A549 (cell line): ENCODE data around the gene IQGAP2. TPM values are rescaled to one million over a fixed set of nuclear protein-coding genes. Genes with fewer than 3 reads are reported as not detected.
A peak's percentile ranks its signal among the peaks of the same experiment; 100 is the strongest.

Experiments
- ATAC-seq, 2 experiments: fragments of 200-7000 bp in 1 of 2; fragments of >200 bp in 1 of 2; cut with Nextera tagmentation in 1 of 2; cut with Tn5 transposase in 1 of 2; 3 replicates each; pipeline versions ENCODE4 v1.8.0 to v1.9.1; 2018 to 2020; ENCODE audit warnings: mild to moderate bottlenecking in 1 of 2, moderate library complexity in 1 of 2
- CTCF ChIA-PET: fragments of 300-600 bp; sonication (Branson Sonifier 250); formaldehyde crosslinking; extraction: SDS; loops from one replicate; lab custom pipeline; 2021; ENCODE audit warnings: antibody characterized with exemption, inconsistent platforms; lab: Yijun Ruan, JAX
- POLR2A ChIA-PET: fragments of 350-600 bp; formaldehyde crosslinking; extraction: SDS; loops from one replicate; lab custom pipeline; 2021; ENCODE audit warnings: antibody characterized with exemption, inconsistent platforms; lab: Yijun Ruan, JAX
- DNase-seq, 2 experiments: peaks; one replicate each; pipeline versions ENCODE4 v3.0.0 to v3.0.0-alpha.2; 2011 to 2016; ENCODE audit warnings: low read depth in 1 of 2, low spot score in 1 of 2
- FAIRE-seq: peaks from 2 replicates; lab custom pipeline; 2011; peaks lifted over from hg19 to GRCh38; lab: Jason Lieb, UNC
- H3K27ac ChIP-seq, 2 experiments: fragments of >200 bp; sonication (Bioruptor Twin); formaldehyde crosslinking; 3 replicates each; pipeline ENCODE4 v1.5.1; 2016 to 2017
- H3K4me1 ChIP-seq: fragments of >200 bp; sonication (Bioruptor Twin); formaldehyde crosslinking; 3 replicates; pipeline ENCODE4 v1.6.1; 2016
- H3K4me2 ChIP-seq: fragments of >200 bp; sonication (Bioruptor Twin); formaldehyde crosslinking; 3 replicates; pipeline ENCODE4 v1.6.1; 2016
- H3K4me3 ChIP-seq: fragments of >200 bp; sonication (Bioruptor Twin); formaldehyde crosslinking; 3 replicates; pipeline ENCODE4 v1.5.1; 2016
- H3K9me3 ChIP-seq: fragments of >200 bp; sonication (Bioruptor Twin); formaldehyde crosslinking; 3 replicates; pipeline ENCODE4 v1.6.1; 2016
- ATOH8 ChIP-seq: fragments of 250-450 bp; sonication (Bioruptor Pico); IDR thresholded peaks from 2 replicates; pipeline ENCODE4 v1.5.0; 2020; ENCODE audit warnings: low read depth, mild to moderate bottlenecking, moderate library complexity
- CBX8 ChIP-seq: fragments of 200-600 bp; sonication (generic); IDR thresholded peaks from 2 replicates; pipeline ENCODE4 v1.6.1; 2016
- CHD2 ChIP-seq: fragments of 150-350 bp; IDR thresholded peaks from 2 replicates; pipeline ENCODE4 v1.6.1; 2014; ENCODE audit warnings: low read length; ENCODE audit not compliant: partially characterized antibody
- EHMT2 ChIP-seq: fragments of 200-600 bp; sonication (generic); IDR thresholded peaks from 2 replicates; pipeline ENCODE4 v1.6.1; 2016; ENCODE audit warnings: antibody characterized with exemption, low read depth, mild to moderate bottlenecking, moderate library complexity
- ESRRA ChIP-seq: fragments of 150-350 bp; IDR thresholded peaks from 2 replicates; pipeline ENCODE4 v1.6.1; 2014; ENCODE audit warnings: mild to moderate bottlenecking, low read length, borderline replicate concordance
- FOSL2 ChIP-seq, 2 experiments: fragments of 450-650 bp in 1 of 2; fragments of >200 bp in 1 of 2; sonication (Bioruptor Twin) in 1 of 2; formaldehyde crosslinking; IDR thresholded peaks; 2 replicates each; pipeline versions ENCODE4 v1.5.0 to v1.6.1; 2016 to 2020; ENCODE audit warnings: mild to moderate bottlenecking in 1 of 2, moderate library complexity in 1 of 2
- HEYL ChIP-seq: fragments of 250-450 bp; sonication (Bioruptor Pico); IDR thresholded peaks from 2 replicates; pipeline ENCODE4 v1.8.0; 2021; ENCODE audit warnings: mild to moderate bottlenecking, moderate library complexity
- HOXB5 ChIP-seq: fragments of 250-450 bp; sonication (Bioruptor Pico); IDR thresholded peaks from 2 replicates; pipeline ENCODE4 v1.5.0; 2020; ENCODE audit warnings: mild to moderate bottlenecking, moderate library complexity
- JUN ChIP-seq, 2 experiments: fragments of >200 bp; sonication (Bioruptor Twin); formaldehyde crosslinking; IDR thresholded peaks; 2 replicates in 1 of 2; 3 replicates in 1 of 2; pipeline ENCODE4 v1.6.1; 2016 to 2017
- PHF8 ChIP-seq: fragments of 200-600 bp; sonication (generic); IDR thresholded peaks from 2 replicates; pipeline ENCODE4 v1.6.1; 2016; ENCODE audit warnings: low read depth, mild to moderate bottlenecking, antibody characterized with exemption, moderate library complexity, borderline replicate concordance
- POLR2A ChIP-seq: IDR thresholded peaks from 2 replicates; pipeline ENCODE4 v1.6.1; 2012; ENCODE audit warnings: mild to moderate bottlenecking, low read length
- RAD21 ChIP-seq, 2 experiments: fragments of >200 bp in 1 of 2; sonication (Bioruptor Twin) in 1 of 2; formaldehyde crosslinking in 1 of 2; IDR thresholded peaks in 1 of 2; conservative IDR thresholded peaks in 1 of 2; 2 replicates in 1 of 2; 3 replicates in 1 of 2; pipeline ENCODE4 v1.6.1; 2012 to 2018; ENCODE audit warnings: inconsistent platforms in 1 of 2
- RFX5 ChIP-seq: fragments of 450-650 bp; IDR thresholded peaks from 2 replicates; pipeline ENCODE4 v1.7.1; 2014; ENCODE audit warnings: antibody characterized with exemption, mild to moderate bottlenecking, moderate library complexity
- SMC3 ChIP-seq: fragments of >200 bp; sonication (Bioruptor Twin); formaldehyde crosslinking; IDR thresholded peaks from 3 replicates; pipeline ENCODE4 v1.6.1; 2018; ENCODE audit warnings: inconsistent platforms
- SREBF2 ChIP-seq: fragments of 450-650 bp; IDR thresholded peaks from 2 replicates; pipeline ENCODE4 v1.6.1; 2014; ENCODE audit warnings: mild to moderate bottlenecking, moderate library complexity
- TFCP2L1 ChIP-seq: fragments of 250-450 bp; sonication (Bioruptor Pico); IDR thresholded peaks from 2 replicates; pipeline ENCODE4 v1.5.0; 2021; ENCODE audit warnings: mild to moderate bottlenecking
- ZC3H11A ChIP-seq: fragments of 450-650 bp; IDR thresholded peaks from 2 replicates; pipeline ENCODE4 v1.6.1; 2014; ENCODE audit warnings: antibody characterized with exemption, mild to moderate bottlenecking
- ZNF302 ChIP-seq: fragments of 250-450 bp; sonication (Bioruptor Pico); IDR thresholded peaks from 2 replicates; pipeline ENCODE4 v1.9.0; 2021; ENCODE audit warnings: inconsistent platforms, mild to moderate bottlenecking, moderate library complexity
- WGBS: methylation state at CpG from one replicate; pipeline ENCODE4 v1.1.6; 2017; ENCODE audit errors: missing lambda C conversion rate; 5-methylcytosine and 5-hydroxymethylcytosine counted together
- polyA plus RNA-seq, 4 experiments: library from polyadenylated mRNA; depleted of rRNA in 3 of 4; stranded (reverse); fragments of >200 nt; fragmentation: RNase III in 1 of 4; extraction: RNeasy Plus Mini Kit Qiagen cat#74134 plus additional on column Dnase treatment in 1 of 4; gene quantifications; 2 replicates in 3 of 4; 3 replicates in 1 of 4; pipeline ENCODE4 v1.2.3, GENCODE V29; 2011 to 2017
- TF ChIP-seq, protein P1 (sequence below): IDR thresholded peaks from 2 replicates; pipeline ENCODE4 v1.6.1; 2012; ENCODE audit warnings: low read depth, borderline replicate concordance
- TF ChIP-seq, protein P2 (sequence below): IDR thresholded peaks from 2 replicates; pipeline ENCODE4 v1.6.1; 2012
- TF ChIP-seq, protein P3 (sequence below): fragments of 250-450 bp; sonication (Bioruptor Pico); IDR thresholded peaks from 2 replicates; pipeline ENCODE4 v1.5.0; 2021; ENCODE audit warnings: mild to moderate bottlenecking, moderate library complexity, borderline replicate concordance
- TF ChIP-seq, protein P4 (sequence below): fragments of >200 bp; sonication (Bioruptor Twin); formaldehyde crosslinking; IDR thresholded peaks from 3 replicates; pipeline ENCODE4 v1.5.1; 2016

The IQGAP2 gene
- polyA plus RNA-seq, 2 of the 4 experiments (the other 2 are of a cell fraction) = 5.3 to 10.1 TPM

DNA sequence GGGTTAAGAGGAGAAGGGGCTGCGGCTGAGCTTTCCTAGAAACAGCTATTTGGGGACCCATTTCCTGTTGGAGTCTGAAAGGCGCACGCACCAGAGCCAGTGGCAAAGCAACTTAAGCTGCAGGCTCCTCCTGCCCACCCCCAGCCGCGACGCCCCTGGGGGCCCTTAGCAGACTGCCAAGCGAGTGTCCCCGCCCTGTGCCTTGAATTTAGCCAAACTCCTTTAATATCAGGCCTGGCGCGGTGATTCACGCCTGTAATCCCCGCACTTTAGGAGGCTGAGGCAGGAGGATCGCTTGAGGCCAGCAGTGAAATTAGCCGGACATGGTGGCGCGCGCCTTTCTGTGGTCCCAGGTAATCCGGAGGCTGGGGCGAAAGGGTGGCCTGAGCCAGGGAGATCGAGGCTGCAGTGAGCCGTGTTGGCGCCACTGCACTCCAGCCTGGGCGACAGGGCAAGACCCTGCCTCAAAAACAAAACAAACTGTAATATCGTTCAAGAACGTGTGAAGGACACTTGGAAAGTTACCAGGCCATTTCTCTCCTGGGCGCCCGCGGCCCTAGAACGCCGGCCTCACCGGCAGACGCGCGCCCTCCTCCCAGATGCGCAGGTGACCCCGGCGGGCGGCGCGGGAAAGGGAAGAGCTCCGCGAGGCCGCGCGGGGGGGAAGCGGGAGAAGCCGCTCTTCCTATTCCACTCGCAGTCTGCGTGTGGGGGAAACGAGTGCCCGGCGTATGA, 311.8 kb downstream of the IQGAP2 start:
- Histone ChIP-seq H3K27ac (peak overlapping the region; percentile 95 to 96), H3K4me1 (0 out of 3 replicates have a peak, but pooled peaks cover 8% of the 10 kb centered on the region), H3K4me3 (peak overlapping the region; percentile 98), H3K4me2 (peak overlapping the region; percentile 84), H3K9me3 (no peaks in the 10 kb centered on the region)
- ATAC-seq (peak; percentile 28 to 40; a peak in 4 of 6 replicates), FAIRE-seq (no peak), DNase-seq (peak in 1 of 2 experiments; percentile 30)
- TF ChIP-seq CHD2 (no peak), TFCP2L1 (CRISPR knock-in tag) (no peak), RFX5 (0 out of 2 replicates have a peak, but pooled peaks have one; percentile 27)
- TF ChIP-seq, protein P1, sequence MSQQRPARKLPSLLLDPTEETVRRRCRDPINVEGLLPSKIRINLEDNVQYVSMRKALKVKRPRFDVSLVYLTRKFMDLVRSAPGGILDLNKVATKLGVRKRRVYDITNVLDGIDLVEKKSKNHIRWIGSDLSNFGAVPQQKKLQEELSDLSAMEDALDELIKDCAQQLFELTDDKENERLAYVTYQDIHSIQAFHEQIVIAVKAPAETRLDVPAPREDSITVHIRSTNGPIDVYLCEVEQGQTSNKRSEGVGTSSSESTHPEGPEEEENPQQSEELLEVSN = peak; percentile 79; the same call in 1 of the 2 replicates
- 51% methylated on average over 50 of the region's 52 CpGs for WGBS
- ChIA-PET POLR2A (interaction anchor here (0.6 kb wide), 1 partner anchor 104 kb away, joined by 4 read pairs; the partner anchor contains the start of gene F2RL1), CTCF (interaction anchor here (0.6 to 10.7 kb wide), 14 partner anchors 9 to 312 kb away, joined by 3 to 81 read pairs (median 3); partner anchors contain the start of gene IQGAP2)

DNA sequence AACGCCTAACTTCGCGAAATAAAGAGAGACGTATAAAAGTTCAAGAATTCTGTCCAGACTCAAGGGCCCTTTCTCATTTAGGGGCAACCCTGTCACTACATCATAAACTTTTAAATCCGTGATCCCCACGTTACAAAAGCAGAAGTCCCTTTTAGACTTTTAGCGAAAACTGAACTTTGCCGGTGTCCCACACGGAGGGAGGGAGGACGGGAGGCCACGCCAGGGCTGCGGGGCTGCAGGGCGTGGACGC, 312.3 kb downstream of the IQGAP2 start:
- H3K4me2 ChIP-seq = peak overlapping the region; percentile 84
- WGBS = 2% methylated on average over 10 of the region's 14 CpGs
- H3K4me3 ChIP-seq = peak overlapping the region; percentile 98
- ChIA-PET CTCF (interaction anchor here (0.6 to 10.7 kb wide), 11 partner anchors 12 to 106 kb away, joined by 3 to 81 read pairs (median 4); no protein-coding TSS in a partner anchor), POLR2A (no interaction called here)
- H3K9me3 ChIP-seq = no peaks in the 10 kb centered on the region
- TF ChIP-seq, protein P2, sequence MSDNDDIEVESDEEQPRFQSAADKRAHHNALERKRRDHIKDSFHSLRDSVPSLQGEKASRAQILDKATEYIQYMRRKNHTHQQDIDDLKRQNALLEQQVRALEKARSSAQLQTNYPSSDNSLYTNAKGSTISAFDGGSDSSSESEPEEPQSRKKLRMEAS = 0 out of 2 replicates have a peak, but pooled peaks have one; percentile 14
- TF ChIP-seq, protein P3, sequence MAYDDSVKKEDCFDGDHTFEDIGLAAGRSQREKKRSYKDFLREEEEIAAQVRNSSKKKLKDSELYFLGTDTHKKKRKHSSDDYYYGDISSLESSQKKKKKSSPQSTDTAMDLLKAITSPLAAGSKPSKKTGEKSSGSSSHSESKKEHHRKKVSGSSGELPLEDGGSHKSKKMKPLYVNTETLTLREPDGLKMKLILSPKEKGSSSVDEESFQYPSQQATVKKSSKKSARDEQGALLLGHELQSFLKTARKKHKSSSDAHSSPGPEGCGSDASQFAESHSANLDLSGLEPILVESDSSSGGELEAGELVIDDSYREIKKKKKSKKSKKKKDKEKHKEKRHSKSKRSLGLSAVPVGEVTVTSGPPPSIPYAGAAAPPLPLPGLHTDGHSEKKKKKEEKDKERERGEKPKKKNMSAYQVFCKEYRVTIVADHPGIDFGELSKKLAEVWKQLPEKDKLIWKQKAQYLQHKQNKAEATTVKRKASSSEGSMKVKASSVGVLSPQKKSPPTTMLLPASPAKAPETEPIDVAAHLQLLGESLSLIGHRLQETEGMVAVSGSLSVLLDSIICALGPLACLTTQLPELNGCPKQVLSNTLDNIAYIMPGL (CRISPR knock-in tag) = no peak
- FAIRE-seq (no peak), DNase-seq (no peak), ATAC-seq (no peak)
- H3K4me1 ChIP-seq = 0 out of 3 replicates have a peak, but pooled peaks cover 8% of the 10 kb centered on the region
- H3K27ac ChIP-seq = peak overlapping the region; percentile 95 to 96

DNA sequence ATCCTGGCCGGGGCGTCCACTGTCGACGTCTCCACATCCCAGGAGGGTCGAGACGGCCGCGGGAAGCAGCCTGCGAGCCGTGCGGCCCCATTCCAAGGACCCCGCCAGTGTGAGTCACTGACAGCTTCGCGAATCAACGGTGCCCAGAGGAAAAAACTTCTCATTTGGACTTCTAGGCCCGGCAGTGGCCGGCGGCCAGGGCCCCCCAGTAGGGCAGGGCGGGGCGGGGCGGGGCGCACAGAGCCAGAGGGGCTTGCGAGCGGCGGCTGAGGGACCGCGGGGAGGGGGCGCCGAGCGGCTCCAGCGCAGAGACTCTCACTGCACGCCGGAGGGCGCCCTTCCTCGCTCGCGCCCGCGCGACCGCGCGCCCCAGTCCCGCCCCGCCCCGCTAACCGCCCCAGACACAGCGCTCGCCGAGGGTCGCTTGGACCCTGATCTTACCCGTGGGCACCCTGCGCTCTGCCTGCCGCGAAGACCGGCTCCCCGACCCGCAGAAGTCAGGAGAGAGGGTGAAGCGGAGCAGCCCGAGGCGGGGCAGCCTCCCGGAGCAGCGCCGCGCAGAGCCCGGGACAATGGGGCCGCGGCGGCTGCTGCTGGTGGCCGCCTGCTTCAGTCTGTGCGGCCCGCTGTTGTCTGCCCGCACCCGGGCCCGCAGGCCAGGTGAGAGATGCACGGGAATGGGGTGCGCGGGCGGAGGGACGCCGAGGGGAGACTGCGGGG, 312.8 kb downstream of the IQGAP2 start, which contains the start of gene F2R:
F2R (plus strand) TSS at position 391 of the 720 bp plus-strand sequence; CDS start at position 573, 182 bp downstream.
- ChIA-PET POLR2A (no interaction called here), CTCF (interaction anchor here (0.6 to 10.7 kb wide), 12 partner anchors 11 to 107 kb away, joined by 3 to 81 read pairs (median 4); no protein-coding TSS in a partner anchor)
- 0 out of 3 replicates have a peak, but pooled peaks cover 8% of the 10 kb centered on the region for H3K4me1 ChIP-seq
- H3K27ac ChIP-seq = peak within 1 kb of the TSS; percentile 95 to 96
- H3K9me3 ChIP-seq = no peaks in the 10 kb centered on the region
- DNase-seq = peak; percentile 69 to 79
- peak within 1 kb of the TSS; percentile 98 for H3K4me3 ChIP-seq
- FAIRE-seq = no peak
- peak within 1 kb of the TSS; percentile 84 for H3K4me2 ChIP-seq
- 3% methylated on average over 15 of the region's 82 CpGs for WGBS
- peak; percentile 93 to 96 for ATAC-seq
- TF ChIP-seq, protein P4, sequence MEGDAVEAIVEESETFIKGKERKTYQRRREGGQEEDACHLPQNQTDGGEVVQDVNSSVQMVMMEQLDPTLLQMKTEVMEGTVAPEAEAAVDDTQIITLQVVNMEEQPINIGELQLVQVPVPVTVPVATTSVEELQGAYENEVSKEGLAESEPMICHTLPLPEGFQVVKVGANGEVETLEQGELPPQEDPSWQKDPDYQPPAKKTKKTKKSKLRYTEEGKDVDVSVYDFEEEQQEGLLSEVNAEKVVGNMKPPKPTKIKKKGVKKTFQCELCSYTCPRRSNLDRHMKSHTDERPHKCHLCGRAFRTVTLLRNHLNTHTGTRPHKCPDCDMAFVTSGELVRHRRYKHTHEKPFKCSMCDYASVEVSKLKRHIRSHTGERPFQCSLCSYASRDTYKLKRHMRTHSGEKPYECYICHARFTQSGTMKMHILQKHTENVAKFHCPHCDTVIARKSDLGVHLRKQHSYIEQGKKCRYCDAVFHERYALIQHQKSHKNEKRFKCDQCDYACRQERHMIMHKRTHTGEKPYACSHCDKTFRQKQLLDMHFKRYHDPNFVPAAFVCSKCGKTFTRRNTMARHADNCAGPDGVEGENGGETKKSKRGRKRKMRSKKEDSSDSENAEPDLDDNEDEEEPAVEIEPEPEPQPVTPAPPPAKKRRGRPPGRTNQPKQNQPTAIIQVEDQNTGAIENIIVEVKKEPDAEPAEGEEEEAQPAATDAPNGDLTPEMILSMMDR = peak; percentile 81
- TF ChIP-seq FOSL2 (IDR thresholded peaks at IDR 0.05) = no peak
- TF ChIP-seq FOSL2 (CRISPR knock-in tag; IDR thresholded peaks at IDR 0.05) = peak; percentile 47
- no peak for TF ChIP-seq EHMT2
- no peak for TF ChIP-seq SREBF2
- TF ChIP-seq ZNF302 (CRISPR knock-in tag) = no peak
- peak; percentile 30 for TF ChIP-seq POLR2A
- TF ChIP-seq HOXB5 (CRISPR knock-in tag) = no peak
- TF ChIP-seq CBX8 = no peak
- peak; percentile 34 for TF ChIP-seq PHF8
- TF ChIP-seq, protein P3 (CRISPR knock-in tag) = peak; percentile 74; the same call in 1 of the 2 replicates
- no peak for TF ChIP-seq ZC3H11A
- TF ChIP-seq ATOH8 (CRISPR knock-in tag) = no peak
- TF ChIP-seq SMC3 = peak; percentile 91
- TF ChIP-seq HEYL (CRISPR knock-in tag) = no peak
- peak in 1 of 2 experiments; percentile 55; a peak in 2 of 5 replicates for TF ChIP-seq JUN (IDR thresholded peaks at IDR 0.05)
- no peak for TF ChIP-seq ESRRA
- peak; percentile 37 to 84; a peak in 4 of 5 replicates for TF ChIP-seq RAD21 (conservative IDR thresholded peaks at IDR 0.05 in 1 of 2, IDR thresholded peaks at IDR 0.05 in 1 of 2)
